SK-N-SH treated with all-trans-retinoic acid at 6 μM for 48 hours (cell line): Measurements from ENCODE around the gene ADORA2A.

ENCODE experiments used
- ISL1 ChIP-seq: fragments of 250-450 bp; sonication (Bioruptor Pico); IDR thresholded peaks from 2 replicates; pipeline ENCODE4 v2.1.2; 2022; ENCODE audit warnings: mild to moderate bottlenecking, moderate library complexity
- TCF4 ChIP-seq: fragments of 250-450 bp; sonication (Bioruptor Pico); IDR thresholded peaks from 2 replicates; pipeline ENCODE4 v1.8.0; 2021; ENCODE audit warnings: mild to moderate bottlenecking, moderate library complexity, borderline replicate concordance
- ZFP3 ChIP-seq: fragments of 250-450 bp; sonication (Bioruptor Pico); IDR thresholded peaks from 2 replicates; pipeline ENCODE4 v1.5.0; 2020; ENCODE audit warnings: mild to moderate bottlenecking, moderate library complexity
- ZNF565 ChIP-seq: fragments of 450-650 bp; formaldehyde crosslinking; conservative IDR thresholded peaks from 2 replicates; pipeline ENCODE4 v1.5.0; 2020; ENCODE audit warnings: low read depth, mild to moderate bottlenecking, moderate library complexity
- TF ChIP-seq, protein P1 (sequence below): fragments of 250-450 bp; sonication (Bioruptor Pico); IDR thresholded peaks from 2 replicates; pipeline ENCODE4 v1.5.1; 2021; ENCODE audit warnings: mild to moderate bottlenecking, moderate library complexity
- TF ChIP-seq, protein P2 (sequence below): fragments of 250-450 bp; sonication (Bioruptor Pico); IDR thresholded peaks from 2 replicates; pipeline ENCODE4 v1.5.1; 2020; ENCODE audit warnings: low read depth, mild to moderate bottlenecking, moderate library complexity
- TF ChIP-seq, protein P3 (sequence below): fragments of 250-450 bp; sonication (Bioruptor Pico); IDR thresholded peaks from 2 replicates; pipeline ENCODE4 v1.8.0; 2021; ENCODE audit warnings: low read depth, mild to moderate bottlenecking, moderate library complexity, borderline replicate concordance

DNA sequence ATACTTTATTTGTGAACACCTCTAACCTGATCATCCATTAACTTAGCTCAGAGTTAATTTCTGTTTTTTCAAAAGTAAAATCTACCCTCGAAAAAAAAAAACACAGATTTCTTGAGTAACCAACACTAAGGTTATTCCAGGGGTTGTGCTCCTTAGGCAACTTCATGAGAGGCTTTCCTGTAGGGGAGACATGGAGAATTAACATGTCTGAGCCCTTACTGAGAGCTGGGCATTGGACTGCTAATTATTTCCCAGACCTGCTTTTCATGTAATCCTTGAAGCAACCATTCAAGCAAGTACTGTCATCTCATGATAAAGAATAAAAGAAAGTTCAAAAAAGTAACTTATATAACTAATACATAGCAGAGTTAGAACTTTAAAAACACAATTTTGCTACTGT, 54.2 kb downstream of the ADORA2A start:
- TF ChIP-seq ISL1 (CRISPR knock-in tag) (no peak), ZFP3 (CRISPR knock-in tag) (no peak), ZNF565 (no peak), TCF4 (CRISPR knock-in tag) (no peak)
- TF ChIP-seq, protein P1, sequence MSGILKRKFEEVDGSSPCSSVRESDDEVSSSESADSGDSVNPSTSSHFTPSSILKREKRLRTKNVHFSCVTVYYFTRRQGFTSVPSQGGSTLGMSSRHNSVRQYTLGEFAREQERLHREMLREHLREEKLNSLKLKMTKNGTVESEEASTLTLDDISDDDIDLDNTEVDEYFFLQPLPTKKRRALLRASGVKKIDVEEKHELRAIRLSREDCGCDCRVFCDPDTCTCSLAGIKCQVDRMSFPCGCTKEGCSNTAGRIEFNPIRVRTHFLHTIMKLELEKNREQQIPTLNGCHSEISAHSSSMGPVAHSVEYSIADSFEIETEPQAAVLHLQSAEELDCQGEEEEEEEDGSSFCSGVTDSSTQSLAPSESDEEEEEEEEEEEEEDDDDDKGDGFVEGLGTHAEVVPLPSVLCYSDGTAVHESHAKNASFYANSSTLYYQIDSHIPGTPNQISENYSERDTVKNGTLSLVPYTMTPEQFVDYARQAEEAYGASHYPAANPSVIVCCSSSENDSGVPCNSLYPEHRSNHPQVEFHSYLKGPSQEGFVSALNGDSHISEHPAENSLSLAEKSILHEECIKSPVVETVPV (CRISPR knock-in tag) = no peak
- TF ChIP-seq, protein P2, sequence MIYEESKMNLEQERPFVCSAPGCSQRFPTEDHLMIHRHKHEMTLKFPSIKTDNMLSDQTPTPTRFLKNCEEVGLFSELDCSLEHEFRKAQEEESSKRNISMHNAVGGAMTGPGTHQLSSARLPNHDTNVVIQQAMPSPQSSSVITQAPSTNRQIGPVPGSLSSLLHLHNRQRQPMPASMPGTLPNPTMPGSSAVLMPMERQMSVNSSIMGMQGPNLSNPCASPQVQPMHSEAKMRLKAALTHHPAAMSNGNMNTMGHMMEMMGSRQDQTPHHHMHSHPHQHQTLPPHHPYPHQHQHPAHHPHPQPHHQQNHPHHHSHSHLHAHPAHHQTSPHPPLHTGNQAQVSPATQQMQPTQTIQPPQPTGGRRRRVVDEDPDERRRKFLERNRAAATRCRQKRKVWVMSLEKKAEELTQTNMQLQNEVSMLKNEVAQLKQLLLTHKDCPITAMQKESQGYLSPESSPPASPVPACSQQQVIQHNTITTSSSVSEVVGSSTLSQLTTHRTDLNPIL (CRISPR knock-in tag) = no peak
- TF ChIP-seq, protein P3, sequence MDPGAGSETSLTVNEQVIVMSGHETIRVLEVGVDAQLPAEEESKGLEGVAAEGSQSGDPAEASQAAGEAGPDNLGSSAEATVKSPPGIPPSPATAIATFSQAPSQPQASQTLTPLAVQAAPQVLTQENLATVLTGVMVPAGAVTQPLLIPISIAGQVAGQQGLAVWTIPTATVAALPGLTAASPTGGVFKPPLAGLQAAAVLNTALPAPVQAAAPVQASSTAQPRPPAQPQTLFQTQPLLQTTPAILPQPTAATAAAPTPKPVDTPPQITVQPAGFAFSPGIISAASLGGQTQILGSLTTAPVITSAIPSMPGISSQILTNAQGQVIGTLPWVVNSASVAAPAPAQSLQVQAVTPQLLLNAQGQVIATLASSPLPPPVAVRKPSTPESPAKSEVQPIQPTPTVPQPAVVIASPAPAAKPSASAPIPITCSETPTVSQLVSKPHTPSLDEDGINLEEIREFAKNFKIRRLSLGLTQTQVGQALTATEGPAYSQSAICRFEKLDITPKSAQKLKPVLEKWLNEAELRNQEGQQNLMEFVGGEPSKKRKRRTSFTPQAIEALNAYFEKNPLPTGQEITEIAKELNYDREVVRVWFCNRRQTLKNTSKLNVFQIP (CRISPR knock-in tag) = no peak
